Coronary artery (tissue), 2 donors: Measurements from ENCODE around the gene ESPN.

Experiments used
- DNase-seq: peaks from one replicate; pipeline ENCODE4 v3.0.0-alpha.2; 2017; ENCODE audit warnings: low spot score
- H3K27ac ChIP-seq, 2 donors: fragments of 200-600 bp; sonication (generic); one replicate each; pipeline ENCODE4 v1.5.1; 2016 to 2019
- H3K4me3 ChIP-seq: fragments of 200-600 bp; sonication (generic); 2 replicates; pipeline ENCODE4 v1.5.1; 2016; ENCODE audit warnings: mild to moderate bottlenecking, moderate library complexity
- CTCF ChIP-seq: fragments of 200-600 bp; sonication (generic); IDR thresholded peaks from one replicate; pipeline ENCODE4 v1.5.1; 2019; ENCODE audit warnings: antibody characterized with exemption

The ESPN gene

GRCh38 chr1:6473156-6473555 lies 48.6 kb downstream of the ESPN start:
- TF ChIP-seq CTCF: no peak

GRCh38 chr1:6473974-6474814 lies 49.6 kb downstream of the ESPN start:
- no peak for DNase-seq
- Histone ChIP-seq H3K27ac (no peak overlapping the region), H3K4me3 (no peak overlapping the region)
- no peak for TF ChIP-seq CTCF

More at GRCh38 chr1:6473156-6473555, 48.6 kb downstream of the ESPN start:
- Histone ChIP-seq H3K4me3 (no peak overlapping the region), H3K27ac (no peak overlapping the region)
- no peak for DNase-seq

DNA sequence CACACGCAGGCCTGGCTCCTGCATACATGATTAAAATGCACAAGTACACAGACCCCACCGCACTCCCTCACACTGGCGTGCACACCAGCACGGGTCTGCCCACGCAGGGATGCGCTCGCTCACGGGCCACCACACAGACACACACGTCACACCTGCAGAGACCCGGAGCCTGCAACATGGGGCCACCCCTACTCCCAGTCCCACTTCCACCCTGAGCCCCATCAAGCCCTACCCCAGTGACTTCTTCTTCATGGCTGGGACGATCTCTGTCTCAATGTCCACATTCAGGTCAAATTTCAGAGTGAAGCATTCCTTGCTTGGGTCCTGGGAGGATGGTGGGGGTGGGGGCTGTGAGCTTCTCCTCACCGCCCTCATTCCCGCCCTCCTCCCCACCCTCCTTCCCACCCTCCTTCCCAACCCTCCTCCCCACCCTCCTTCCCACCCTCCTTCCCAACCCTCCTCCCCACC lies 50.3 kb downstream of the ESPN start:
- no peak overlapping the region for H3K27ac ChIP-seq
- no peak for TF ChIP-seq CTCF
- H3K4me3 ChIP-seq: no peak overlapping the region
- DNase-seq: no peak

GRCh38 chr1:6475381-6476133 lies 51.0 kb downstream of the ESPN start:
- TF ChIP-seq CTCF: peak; percentile 82
- no peak overlapping the region for H3K27ac ChIP-seq
- no peak for DNase-seq
- H3K4me3 ChIP-seq: no peak overlapping the region

DNA sequence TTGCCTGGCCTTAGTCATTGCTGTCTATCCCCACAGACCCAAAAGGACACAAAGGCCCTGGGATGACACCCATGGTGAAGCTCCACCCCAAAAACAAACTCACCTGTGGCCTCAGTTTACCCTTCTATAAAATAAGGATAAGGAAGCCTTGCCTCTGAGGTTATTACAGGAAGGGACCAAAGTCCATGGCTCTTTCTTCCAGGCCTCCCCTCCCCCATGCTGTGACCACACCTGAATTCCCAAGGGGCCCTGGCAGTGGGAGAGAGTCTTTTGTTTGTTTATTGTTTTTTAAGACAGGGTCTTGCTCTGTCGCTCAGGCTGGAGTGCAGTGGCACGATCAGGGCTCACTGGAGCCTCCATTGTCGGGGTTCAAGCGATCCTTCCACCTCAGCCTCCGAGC lies 51.9 kb downstream of the ESPN start:
- no peak for DNase-seq
- Histone ChIP-seq H3K4me3 (no peak overlapping the region), H3K27ac (no peak overlapping the region)
- TF ChIP-seq CTCF: no peak

DNA sequence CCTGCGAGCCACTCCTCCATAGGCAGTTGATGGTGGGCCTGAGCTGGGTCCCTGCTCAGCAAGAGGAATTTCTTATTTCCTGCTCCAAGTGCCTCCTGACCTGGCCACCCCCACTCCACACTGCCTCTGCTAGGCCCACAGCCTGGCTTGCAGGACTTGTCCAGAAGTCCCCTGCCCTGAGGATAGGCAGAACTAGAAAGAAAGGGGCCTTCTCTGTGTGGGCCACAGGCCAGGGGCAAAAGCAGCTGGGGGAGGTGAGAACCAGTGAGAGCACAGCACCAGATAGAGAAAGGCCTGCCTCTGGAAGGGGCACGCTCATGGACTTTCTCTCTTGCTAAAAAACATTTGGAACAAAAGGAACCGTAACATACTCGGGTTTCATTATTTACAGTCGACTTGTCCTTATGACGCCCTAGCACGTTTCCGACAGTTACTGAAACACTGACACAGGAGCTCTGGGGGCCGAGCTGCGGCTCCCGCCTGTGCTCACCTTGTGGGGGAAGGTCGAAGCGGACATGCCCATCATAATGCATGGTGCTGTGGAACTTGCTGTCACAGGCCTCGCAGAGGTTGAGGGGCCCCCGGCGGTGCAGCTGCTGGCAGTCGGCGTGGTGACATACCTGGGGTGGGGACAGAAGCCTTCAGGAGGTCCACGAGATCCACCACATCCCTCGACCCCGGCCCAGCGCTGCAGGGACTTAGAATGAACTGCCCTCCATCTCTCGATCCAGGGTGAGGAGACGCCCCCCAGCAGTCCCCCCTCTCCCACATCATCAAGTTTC lies 52.7 kb downstream of the ESPN start:
- no peak overlapping the region for H3K4me3 ChIP-seq
- DNase-seq: no peak
- no peak overlapping the region for H3K27ac ChIP-seq
- no peak for TF ChIP-seq CTCF
